HG03469 (cell line): ENCODE data around the gene PDHB.

ENCODE experiments used
- ATAC-seq: cut with Tn5 transposase; IDR thresholded peaks from one replicate; pipeline ENCODE4 v1.9.1; 2021; ENCODE audit warnings: mild to moderate bottlenecking, moderate library complexity, moderate number of reproducible peaks; ENCODE audit not compliant: unreplicated experiment

PDHB gene

GRCh38 chr3:58433400-58434167, at the start of gene PDHB:
Gene PDHB (minus strand): TSS chr3:58433832. CDS start chr3:58433809, 23 bp downstream.
- ATAC-seq: peak; percentile 86

GRCh38 chr3:58482917-58483636, 49.4 kb upstream of the PDHB start:
- no peak for ATAC-seq

DNA sequence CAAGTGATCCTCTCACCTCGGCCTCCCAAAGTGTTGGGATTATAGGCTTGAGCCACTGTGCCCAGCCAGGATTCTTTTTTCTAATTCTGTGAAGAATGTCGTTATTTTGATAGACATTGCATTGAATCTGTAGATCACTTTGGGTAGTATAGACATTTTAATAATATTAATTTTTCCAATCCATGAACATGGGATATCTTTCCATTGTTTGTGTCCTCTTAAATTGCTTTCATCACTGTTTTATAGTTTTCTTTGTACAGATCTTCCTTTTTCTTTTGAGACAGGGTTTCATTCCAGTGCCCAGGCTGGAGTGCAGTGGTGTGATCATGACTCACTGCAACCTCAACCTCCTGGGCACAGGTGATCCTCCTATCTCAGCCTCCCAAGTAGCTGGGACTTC, 46.7 kb upstream of the PDHB start:
- ATAC-seq: no peak

DNA sequence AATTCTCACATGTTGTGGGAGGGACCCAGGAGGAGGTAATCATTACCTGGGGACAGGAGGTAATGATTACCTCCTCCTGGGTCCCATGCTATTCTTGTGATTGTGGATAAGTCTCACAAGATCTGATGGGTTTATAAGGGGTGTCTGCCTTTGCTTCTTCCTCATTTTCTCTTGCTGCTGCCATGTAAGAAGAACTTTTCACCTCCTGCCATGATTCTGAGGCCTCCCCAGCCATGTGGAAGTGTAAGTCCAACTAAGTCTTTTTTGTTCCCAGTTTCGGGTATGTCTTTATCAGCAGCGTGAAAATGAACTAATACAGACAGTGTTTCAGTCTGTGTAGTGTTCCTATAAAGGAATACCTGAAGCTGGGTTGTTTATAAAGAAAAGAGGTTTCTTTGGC, 45.1 kb upstream of the PDHB start:
- no peak for ATAC-seq

GRCh38 chr3:58474967-58475578, 41.4 kb upstream of the PDHB start:
- no peak for ATAC-seq

DNA sequence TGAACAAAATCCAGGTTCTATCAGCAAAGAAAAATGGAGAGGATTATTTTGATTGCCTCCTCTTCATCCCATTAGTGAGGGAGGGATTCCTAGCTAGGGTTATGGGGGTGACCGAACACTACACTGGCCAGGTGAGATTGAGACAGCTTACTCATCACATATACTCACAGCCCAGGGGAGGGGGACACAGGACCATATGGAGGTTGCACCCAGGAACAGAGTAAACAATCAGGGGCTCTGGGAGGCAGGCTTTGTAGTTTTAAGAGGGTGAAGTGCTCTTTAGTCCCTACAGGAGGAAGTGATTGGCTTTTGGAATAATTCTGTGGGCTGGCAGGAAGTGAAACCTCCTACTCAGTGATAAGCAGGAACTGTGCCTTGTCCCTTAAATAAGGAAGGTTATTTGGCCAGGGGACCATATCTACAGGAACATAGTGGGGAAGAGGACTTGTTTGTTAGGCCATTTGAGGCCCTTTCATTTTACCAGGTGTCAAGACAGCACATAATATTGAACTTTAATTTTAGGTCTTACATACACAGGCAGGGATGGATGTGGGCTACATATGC, 40.8 kb upstream of the PDHB start:
- no peak for ATAC-seq

GRCh38 chr3:58473275-58473674, 39.6 kb upstream of the PDHB start:
- ATAC-seq: no peak

DNA sequence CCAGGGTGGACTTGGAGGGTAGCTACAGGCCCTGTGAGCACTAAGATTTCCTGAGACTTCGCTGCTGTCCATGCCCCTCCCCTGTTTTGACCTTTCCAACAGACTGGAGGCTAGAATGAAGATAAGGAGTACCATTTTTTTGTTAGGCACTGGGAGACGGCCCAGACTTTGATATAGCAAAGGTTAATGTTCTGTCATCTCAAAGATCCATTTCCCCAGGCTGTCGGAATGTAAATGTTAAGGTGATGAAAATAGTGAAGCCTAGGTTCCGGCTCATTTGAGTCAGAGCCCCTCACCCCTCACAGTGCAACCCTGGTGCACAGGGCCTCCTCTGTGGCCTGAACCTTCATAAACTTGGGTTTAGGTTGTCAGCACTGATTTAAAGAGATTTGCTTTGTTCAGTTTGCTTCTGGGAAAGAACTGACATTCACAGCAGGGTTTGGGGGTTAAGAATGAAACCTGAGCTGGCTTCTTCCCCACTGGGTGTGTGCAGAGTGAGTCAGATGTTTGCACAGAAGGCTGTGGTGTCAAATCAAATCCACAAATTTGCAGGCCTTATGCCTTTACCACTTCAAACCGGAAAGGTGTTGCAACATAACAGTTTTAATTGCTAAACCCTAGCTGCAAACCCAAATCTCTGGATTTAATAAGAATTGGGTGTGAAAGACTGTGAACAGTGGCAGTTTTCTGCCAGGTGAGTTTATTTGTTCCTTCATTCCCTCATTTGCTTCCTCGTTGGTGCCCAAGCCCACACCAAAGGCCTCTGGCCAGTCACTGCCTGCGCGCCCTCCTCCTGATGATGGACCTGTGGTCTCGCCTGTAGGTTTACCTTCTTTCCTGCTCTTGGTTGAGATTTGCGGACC, 37.6 kb upstream of the PDHB start:
- no peak for ATAC-seq

DNA sequence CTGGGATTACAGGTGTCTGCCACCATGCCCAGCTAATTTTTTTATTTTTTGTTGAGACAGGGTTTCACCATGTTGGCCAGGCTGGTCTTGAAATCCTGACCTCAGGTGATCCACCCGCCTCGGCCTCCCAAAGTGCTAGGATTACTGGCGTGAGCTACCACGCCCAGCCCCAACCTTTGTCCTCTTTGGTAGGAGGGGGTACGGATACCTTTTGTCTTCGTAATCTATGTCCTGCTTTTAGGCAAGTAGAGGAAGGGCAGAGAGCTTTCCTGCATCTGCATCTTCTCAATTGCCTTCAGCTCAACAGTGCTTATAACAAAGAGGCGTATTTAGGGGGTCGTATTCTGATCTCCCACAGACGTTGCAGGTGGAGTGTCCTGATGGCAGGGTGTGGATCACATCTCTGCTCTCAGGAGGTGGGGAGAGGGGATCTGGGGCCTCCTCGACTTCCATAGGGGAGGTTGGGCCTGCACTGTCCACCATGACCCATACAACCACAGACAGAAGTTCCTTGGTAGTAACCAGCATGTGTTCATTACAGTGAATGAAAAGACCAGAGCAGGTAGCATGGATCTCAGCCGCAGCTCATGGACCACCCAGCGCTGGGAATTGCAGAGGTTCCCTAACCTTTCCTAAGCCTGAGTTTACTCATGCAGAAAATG, 36.9 kb upstream of the PDHB start:
- no peak for ATAC-seq

DNA sequence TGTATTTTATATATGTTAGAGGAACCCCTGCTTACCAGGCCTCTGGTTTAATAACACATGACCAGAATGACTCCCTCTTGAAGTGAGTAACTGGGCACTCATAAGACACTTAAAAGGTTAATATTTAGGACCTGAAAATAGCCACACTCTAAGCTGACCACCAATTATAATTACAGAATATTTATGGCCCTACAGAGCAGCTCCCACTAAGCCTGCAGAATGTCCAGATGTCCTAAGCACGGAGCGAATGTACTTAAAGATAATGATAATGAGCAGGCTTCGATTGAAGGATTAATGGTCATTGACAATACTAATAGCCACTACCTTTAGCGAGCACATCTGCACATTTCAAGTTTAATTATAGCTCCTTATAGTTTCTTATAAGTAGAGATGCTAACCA, 35.5 kb upstream of the PDHB start:
- no peak for ATAC-seq

- no peak for ATAC-seq
Observed at GRCh38 chr3:58466899-58467563, 33.4 kb upstream of the PDHB start.

GRCh38 chr3:58464866-58465265, 31.2 kb upstream of the PDHB start:
- no peak for ATAC-seq

DNA sequence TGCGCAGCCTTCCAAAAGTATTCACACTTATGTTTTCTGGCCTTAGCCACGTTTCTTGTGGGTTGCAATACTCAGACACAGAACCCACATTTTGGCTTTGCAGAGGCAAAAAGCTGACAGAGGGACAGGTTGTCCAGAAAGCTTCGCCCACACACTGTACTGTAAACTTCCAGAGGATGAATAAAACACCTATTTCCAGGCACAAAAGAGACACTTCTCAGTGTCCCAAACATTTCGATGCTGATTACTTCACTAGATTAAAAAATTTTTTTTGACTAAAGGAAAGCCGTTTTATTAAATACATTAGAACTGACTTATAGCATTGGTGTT, 30.3 kb upstream of the PDHB start:
- no peak for ATAC-seq

- ATAC-seq: peak; percentile 79
Observed at GRCh38 chr3:58463181-58463941, 29.7 kb upstream of the PDHB start.

DNA sequence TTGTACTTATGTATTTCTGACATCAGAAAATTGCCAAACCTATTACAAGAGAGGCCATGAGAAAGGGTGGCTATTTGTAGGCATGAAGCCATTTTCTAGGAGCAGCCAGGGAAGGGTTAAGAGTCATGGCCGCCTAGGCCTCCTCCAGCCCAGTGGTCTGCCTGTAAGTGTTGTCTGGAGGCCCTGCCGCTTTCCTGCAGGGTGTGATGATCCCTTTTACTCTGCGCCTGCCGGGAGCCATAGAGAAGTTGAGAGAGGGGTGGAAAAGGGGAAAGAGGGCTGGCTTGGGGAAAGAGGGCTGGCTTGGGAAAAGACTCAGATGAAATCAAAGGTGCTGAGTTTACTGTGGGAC, 29.2 kb upstream of the PDHB start:
- ATAC-seq: no peak

GRCh38 chr3:58459160-58459559, 25.5 kb upstream of the PDHB start:
- no peak for ATAC-seq

GRCh38 chr3:58452176-58452575, 18.5 kb upstream of the PDHB start:
- no peak for ATAC-seq

DNA sequence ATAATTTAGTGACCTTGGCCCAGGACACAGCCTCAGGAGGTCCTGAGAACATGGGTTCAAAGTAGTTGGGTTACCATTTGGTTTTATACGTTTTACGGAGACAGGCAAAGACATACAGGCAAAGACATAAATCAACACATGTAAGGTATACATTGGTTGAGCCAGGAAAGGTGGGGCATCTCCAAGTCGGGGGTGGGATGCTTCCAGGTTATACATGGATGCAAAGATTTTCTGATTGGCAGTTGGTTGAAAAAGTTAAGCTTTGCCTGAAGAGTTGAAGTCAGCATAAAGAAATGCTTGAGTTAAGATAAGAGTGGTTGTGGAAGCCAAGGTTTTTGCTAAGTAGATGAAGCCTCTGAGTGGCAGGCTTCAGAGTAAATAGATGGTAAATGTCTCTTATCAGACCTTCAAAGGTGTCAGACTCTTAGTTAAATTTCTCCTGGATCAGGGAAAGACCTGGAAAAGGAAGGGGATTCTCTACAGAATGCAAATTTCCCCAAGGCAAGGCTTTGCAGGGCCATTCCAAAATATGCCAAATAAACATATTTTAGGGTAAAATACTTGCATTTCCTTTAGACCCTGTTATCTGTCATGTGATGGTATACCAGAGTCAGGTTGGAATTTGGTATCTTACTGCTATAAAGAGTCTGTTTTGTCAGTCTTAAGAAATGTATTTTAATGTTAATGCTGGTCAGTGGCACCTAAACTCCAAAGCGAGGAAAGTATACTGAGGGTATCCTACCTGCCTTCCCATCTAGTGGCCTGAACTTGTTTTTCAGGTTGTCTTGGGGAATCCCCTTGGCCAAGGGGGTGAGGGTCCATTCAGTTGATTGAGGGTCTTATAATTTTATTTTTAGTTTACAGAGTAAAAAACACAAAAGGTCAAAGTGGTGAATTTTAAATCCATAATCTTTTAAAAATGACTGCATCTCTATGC, 8.2 kb upstream of the PDHB start:
- no peak for ATAC-seq
